Stimulated activated CD4-positive, alpha-beta T cell treated with anti-CD3 and anti-CD28 coated beads, TNF-alpha, amount 100 ng/mL, for 24 hours (primary cell): ENCODE measurements around the gene DNAH9.
A peak's percentile ranks its signal among the peaks of the same experiment; 100 is the strongest.

Experiments
- DNase-seq, 3 experiments: peaks; one replicate each; pipeline ENCODE4 v3.0.0-alpha.2; 2020; ENCODE audit warnings: low read depth in 3 of 3

DNAH9 gene

DNA sequence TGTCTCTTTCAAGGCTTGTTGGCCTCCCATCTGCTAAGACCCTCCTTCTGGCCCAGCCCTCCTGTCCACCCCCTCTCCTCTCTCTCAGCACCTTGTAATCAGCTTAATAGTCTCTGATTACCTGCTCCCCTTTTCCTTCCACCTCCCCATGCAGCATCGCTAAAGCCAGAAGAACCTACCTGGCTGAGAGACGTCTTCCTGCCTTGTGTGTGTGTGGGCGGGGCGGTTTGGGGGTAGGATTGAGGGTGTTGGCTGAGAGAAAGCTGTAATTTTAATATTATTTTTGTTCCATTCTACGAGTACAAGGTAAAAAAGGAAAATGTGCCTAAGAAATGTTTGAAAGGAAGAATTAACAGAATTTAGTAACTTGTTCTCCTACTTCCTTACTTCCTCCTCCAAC is 3.4 kb downstream of the DNAH9 start:
- DNase-seq: no peak

GRCh38 chr17:11608396-11608795 is 10.1 kb downstream of the DNAH9 start:
- DNase-seq: no peak

DNA sequence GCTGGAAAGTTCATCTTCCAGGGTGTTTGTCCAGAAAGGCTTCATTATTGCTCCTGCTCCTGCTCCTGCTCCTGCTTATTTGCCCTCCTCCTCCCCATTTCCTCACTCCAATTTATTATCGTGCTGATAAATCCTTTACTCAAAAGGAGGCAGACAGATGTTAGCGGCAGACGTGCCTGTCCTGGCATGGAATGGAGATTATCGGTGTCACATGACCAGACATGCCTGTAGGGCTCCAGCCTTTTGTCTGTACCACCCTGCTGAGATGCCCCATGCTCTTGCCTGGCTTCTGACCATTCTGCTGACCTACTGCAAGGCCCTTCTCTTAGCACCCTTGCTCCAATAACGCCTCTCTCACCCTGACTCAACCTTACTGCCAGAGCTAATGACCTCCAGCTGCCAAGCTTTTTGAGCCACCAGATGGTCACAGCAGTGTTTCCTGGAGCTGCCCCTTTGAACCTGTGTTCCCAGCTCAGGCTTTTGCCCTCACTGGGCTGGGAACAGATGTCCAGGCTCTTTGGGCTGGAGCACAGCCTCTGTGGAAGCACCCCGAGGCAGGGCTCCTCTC is 12.8 kb downstream of the DNAH9 start:
- no peak for DNase-seq

- no peak for DNase-seq
Observed at GRCh38 chr17:11612956-11613355, 14.7 kb downstream of the DNAH9 start.

- DNase-seq: no peak
Observed at GRCh38 chr17:11618861-11619566, 20.7 kb downstream of the DNAH9 start.

- DNase-seq: no peak
Observed at GRCh38 chr17:11622492-11622891, 24.2 kb downstream of the DNAH9 start.

DNA sequence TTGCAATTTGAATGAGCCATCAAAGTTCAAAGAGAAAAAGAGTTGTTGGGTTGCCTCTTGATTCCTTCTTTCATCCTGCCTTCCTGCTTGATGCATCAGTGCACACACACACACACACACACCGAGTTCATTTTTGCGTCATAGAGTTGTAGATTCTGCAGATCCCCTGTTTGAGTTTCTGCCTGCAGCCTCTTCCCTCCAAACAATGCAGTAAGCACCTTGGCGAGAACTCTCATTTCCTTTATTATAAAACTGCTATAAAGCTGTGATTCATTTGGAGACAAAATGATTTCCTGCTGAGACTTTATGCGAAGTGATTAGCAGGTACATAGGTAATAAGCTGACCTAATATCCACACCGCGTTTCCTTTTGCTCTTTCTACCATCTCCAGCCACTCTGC is 26.7 kb downstream of the DNAH9 start:
- no peak for DNase-seq

GRCh38 chr17:11625878-11626277 is 27.6 kb downstream of the DNAH9 start:
- no peak for DNase-seq

DNA sequence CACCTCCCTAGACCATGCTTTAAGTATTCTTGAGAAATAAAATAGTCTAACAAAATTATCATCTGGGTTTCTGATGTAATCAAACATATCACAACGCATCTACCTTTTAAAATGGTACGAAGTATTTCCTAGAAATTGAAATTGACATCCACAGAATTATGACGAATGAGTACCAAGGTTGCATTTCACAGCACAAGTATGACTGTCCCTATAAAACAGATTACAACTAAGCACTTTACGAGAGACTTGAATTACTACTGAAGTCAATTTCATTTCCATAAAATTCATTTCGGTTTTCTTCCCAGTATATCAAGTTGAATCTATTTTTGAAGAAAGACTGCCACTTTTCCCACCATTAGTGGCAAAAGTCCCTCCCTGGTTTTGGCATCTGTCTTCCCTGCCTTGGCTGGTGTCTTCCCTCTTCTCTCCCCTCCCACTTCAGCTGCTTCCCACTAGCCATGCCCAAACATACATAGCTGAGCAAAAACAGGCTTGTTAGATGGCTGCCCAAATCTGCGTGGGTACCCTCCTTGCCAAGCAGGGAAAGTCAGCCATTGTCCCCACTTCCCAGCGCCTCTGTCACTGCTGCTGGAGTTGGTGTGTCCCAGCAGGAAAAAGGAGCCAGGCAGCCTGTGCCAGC is 29.2 kb downstream of the DNAH9 start:
- no peak for DNase-seq

GRCh38 chr17:11628374-11628773 is 30.1 kb downstream of the DNAH9 start:
- no peak for DNase-seq

GRCh38 chr17:11628831-11629230 is 30.6 kb downstream of the DNAH9 start:
- no peak for DNase-seq

- DNase-seq: no peak
Observed at GRCh38 chr17:11636771-11637170, 38.5 kb downstream of the DNAH9 start.

DNA sequence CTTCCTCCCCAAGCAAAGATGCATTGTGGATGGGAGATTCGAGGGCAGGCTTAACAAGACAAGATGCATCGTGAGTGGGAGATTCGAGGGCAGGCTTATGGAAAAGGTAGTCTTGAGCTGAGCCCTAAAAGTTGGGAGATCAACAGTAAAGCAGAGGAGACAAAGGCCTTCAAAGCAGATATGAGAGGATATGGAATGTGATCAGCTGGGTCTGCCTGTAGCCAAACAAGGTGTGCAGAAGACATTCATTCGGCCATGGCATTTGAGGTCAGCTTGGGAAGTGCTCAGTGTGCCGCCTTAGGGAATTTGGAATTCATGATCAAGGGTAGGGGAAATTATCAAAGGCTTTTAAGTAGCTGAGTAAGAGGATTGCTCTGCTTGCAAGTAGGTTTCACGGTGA is 39.5 kb downstream of the DNAH9 start:
- DNase-seq: no peak

- no peak for DNase-seq
Observed at GRCh38 chr17:11638700-11639265, 40.5 kb downstream of the DNAH9 start.

- no peak for DNase-seq
Observed at GRCh38 chr17:11639736-11640462, 41.6 kb downstream of the DNAH9 start.

DNA sequence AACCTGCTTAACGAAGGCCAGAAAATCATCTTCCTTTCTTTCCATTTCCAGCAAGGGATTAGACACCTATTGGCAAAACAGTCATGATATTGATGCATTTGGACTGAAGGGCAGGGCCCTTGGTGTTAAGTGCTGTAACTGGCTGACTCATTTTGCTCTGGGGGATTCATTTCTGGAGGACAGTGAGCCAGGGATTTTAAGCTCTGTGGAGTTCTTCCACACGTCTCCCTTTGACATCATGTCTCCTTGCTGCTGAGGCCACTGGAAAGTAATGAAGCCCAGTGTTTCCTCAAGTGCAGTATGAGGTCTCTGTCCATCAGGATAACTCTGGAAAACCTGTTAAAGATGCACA is 42.2 kb downstream of the DNAH9 start:
- no peak for DNase-seq

- no peak for DNase-seq
Observed at GRCh38 chr17:11641521-11642275, 43.4 kb downstream of the DNAH9 start.

DNA sequence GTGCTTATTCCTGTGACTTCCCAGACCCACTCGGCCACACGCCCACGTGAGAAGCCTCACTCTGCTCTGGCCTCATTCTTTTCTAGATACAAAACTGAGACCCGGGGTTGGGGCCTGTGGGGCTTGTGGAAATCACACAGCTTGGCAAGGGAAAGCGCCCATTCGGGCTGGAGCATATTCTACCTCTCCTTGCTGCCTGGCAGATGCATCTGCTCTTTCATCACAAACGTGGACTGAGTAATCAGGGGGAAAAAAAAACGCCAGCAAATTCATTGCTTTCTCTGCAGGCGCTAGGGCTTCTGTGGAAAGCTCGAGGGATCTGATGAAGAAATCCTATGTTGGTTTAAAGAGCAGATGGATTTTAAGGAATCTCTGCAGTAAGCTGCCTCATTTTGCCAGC is 44.4 kb downstream of the DNAH9 start:
- no peak for DNase-seq

- DNase-seq: no peak
Observed at GRCh38 chr17:11643851-11644250, 45.6 kb downstream of the DNAH9 start.

- peak in 2 of 3 experiments; percentile 6 to 16 for DNase-seq
Observed at GRCh38 chr17:11644265-11645212, 46.3 kb downstream of the DNAH9 start.

- DNase-seq: no peak
Observed at GRCh38 chr17:11645426-11645825, 47.2 kb downstream of the DNAH9 start.
